ENCODE results near the gene MBP. TPM values are rescaled to one million over a fixed set of nuclear protein-coding genes. Genes with fewer than 3 reads are reported as not detected.

The MBP gene
- total RNA-seq, 4 donors from 2014 or later = 23.2 to 34.7 (median 28.2) TPM

DNA sequence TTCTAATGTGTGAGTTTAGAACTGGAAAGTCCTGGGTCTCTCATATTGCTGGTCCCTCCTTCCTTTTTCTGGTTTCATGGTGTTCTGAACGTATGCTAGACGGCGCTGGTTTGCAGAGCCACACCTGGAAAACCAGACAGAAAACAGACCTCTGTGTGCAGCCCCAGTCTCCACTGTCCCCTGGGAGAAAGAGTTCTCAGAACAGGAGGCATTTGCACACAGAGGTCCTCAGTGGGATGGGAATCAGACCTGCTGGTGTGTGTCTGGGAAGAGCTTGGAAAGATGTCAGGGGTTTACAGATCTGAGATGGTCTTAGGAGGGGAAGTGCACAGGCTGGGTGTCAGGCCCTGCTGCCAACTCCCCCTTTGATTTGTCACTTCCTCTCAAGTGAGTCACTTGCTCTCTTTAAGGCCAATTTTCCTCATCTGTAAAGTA lies 14.9 kb upstream of the MBP start:
- Histone ChIP-seq H3K27me3 (no peaks in the 10 kb centered on the region), H3K27ac (no peak overlapping the region), H3K9me3 (peaks cover 0 to 8% (median 0%) of the 10 kb centered on the region in 3 donors), H3K4me1 (no peaks in the 10 kb centered on the region), H3K4me3 (no peak overlapping the region), H3K36me3 (no peaks in the 10 kb centered on the region)
- WGBS, 2 donors (ENCODE audit: low coverage in 1 of 2) = 80 to 100% methylated on average over 1 to 2 of the region's 3 CpGs
- TF ChIP-seq EP300 (IDR thresholded peaks at IDR 0.05) (no peak), POLR2A (IDR thresholded peaks at IDR 0.05) (no peak), POLR2AphosphoS5 (IDR thresholded peaks at IDR 0.05) (no peak)
- TF ChIP-seq, protein P1, sequence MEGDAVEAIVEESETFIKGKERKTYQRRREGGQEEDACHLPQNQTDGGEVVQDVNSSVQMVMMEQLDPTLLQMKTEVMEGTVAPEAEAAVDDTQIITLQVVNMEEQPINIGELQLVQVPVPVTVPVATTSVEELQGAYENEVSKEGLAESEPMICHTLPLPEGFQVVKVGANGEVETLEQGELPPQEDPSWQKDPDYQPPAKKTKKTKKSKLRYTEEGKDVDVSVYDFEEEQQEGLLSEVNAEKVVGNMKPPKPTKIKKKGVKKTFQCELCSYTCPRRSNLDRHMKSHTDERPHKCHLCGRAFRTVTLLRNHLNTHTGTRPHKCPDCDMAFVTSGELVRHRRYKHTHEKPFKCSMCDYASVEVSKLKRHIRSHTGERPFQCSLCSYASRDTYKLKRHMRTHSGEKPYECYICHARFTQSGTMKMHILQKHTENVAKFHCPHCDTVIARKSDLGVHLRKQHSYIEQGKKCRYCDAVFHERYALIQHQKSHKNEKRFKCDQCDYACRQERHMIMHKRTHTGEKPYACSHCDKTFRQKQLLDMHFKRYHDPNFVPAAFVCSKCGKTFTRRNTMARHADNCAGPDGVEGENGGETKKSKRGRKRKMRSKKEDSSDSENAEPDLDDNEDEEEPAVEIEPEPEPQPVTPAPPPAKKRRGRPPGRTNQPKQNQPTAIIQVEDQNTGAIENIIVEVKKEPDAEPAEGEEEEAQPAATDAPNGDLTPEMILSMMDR (IDR thresholded peaks at IDR 0.05) = no peak
- ATAC-seq = peak; percentile 39

GRCh38 chr18:77146249-77147080 lies 13.9 kb upstream of the MBP start:
- Histone ChIP-seq H3K4me1 (no peaks in the 10 kb centered on the region), H3K4me3 (no peak overlapping the region), H3K9me3 (peaks cover 0 to 8% (median 0%) of the 10 kb centered on the region in 3 donors), H3K27me3 (no peaks in the 10 kb centered on the region), H3K27ac (no peak overlapping the region), H3K36me3 (no peaks in the 10 kb centered on the region)
- no peak for TF ChIP-seq POLR2A (IDR thresholded peaks at IDR 0.05)
- TF ChIP-seq, protein P1 (IDR thresholded peaks at IDR 0.05) = no peak
- TF ChIP-seq EP300 (IDR thresholded peaks at IDR 0.05) = no peak
- no peak for TF ChIP-seq POLR2AphosphoS5 (IDR thresholded peaks at IDR 0.05)
- WGBS, 2 donors (ENCODE audit: low coverage in 1 of 2) = 51 to 70% methylated on average over 11 to 13 of the region's 16 CpGs
- no peak for ATAC-seq

DNA sequence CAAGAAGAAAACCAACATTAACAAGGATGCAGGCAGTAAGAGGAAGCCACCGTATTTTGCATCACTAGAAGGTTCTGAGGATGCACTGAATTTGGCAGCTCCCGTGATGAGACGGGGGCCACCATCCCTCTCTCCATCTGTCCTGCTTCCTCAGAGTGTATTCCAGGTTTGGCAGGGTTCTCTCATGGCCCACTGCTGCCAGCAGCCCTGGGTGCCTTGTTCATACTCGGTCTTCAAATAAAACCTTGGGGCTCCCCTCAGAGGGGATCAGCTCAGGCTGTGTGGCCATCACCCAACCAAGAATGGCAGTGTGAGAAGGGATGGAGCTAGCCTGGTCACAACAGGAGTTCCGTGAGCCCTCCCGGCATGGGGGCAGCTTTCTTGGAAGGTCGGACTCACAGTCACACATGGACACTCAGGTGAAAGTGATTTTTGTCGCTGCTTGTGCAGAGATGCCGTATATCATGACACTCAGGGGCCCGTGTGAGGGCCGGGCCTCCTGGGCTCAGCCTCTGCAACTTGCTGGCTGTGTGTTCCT lies 12.8 kb upstream of the MBP start:
- Histone ChIP-seq H3K4me3 (no peak overlapping the region), H3K27ac (no peak overlapping the region), H3K9me3 (peaks cover 0 to 8% (median 0%) of the 10 kb centered on the region in 3 donors), H3K36me3 (no peaks in the 10 kb centered on the region), H3K4me1 (peaks cover 0 to 7% (median 0%) of the 10 kb centered on the region in 3 donors), H3K27me3 (no peaks in the 10 kb centered on the region)
- WGBS, 2 donors (ENCODE audit: low coverage in 1 of 2) = 20% methylated on average over 1 of the region's 11 CpGs; no CpG with 5 or more reads in 1 of the 2 donors
- TF ChIP-seq POLR2A (IDR thresholded peaks at IDR 0.05) = no peak
- TF ChIP-seq, protein P1 (IDR thresholded peaks at IDR 0.05) = no peak
- no peak for ATAC-seq

- 76% methylated on average over 4 of the region's 6 CpGs; no CpG with 5 or more reads in 1 of the 2 donors for WGBS, 2 donors (ENCODE audit: low coverage in 1 of 2)
- Histone ChIP-seq H3K9me3 (peaks cover 0 to 8% (median 0%) of the 10 kb centered on the region in 3 donors), H3K36me3 (no peaks in the 10 kb centered on the region), H3K27me3 (no peaks in the 10 kb centered on the region), H3K4me1 (peaks cover 0 to 12% (median 0%) of the 10 kb centered on the region in 3 donors), H3K4me3 (no peak overlapping the region), H3K27ac (no peak overlapping the region)
- no peak for TF ChIP-seq EP300 (IDR thresholded peaks at IDR 0.05)
- TF ChIP-seq, protein P1 (IDR thresholded peaks at IDR 0.05) = no peak
- TF ChIP-seq POLR2AphosphoS5 (IDR thresholded peaks at IDR 0.05) = no peak
- TF ChIP-seq POLR2A (IDR thresholded peaks at IDR 0.05) = no peak
- no peak for ATAC-seq
Measured at GRCh38 chr18:77144451-77145118, 12.0 kb upstream of the MBP start.
